ENCODE measurements around the gene C1orf35.

- TF ChIP-seq CTCF (IDR thresholded peaks at IDR 0.05; ENCODE audit: low read depth, low read length, missing input control) (no peak), RAD21 (IDR thresholded peaks at IDR 0.05) (no peak), FOXA1 (IDR thresholded peaks at IDR 0.05) (no peak)
Measured at GRCh38 chr1:228079601-228080263, 23.4 kb downstream of the C1orf35 start.

Measured in liver (tissue), 3 donors.